Stimulated activated CD4-positive, alpha-beta T cell treated with anti-CD3 and anti-CD28 coated beads, Interleukin-12 subunit alpha, Interleukin-12 subunit beta, amount 100 ng/mL, for 4 hours (primary cell): ENCODE measurements around the gene EXOC2.
"Not testable (repeated sequence)": the region's sequence is repeated elsewhere in the genome, so short reads cannot be mapped to it uniquely, and the experiment has no call there.

Source experiments
- DNase-seq: peaks from one replicate; pipeline ENCODE4 v3.0.0-alpha.2; 2020

The EXOC2 gene

GRCh38 chr6:677919-678318, 15.0 kb downstream of the EXOC2 start:
- no peak for DNase-seq

- no peak for DNase-seq
These were observed 18.0 kb downstream of the EXOC2 start for GRCh38 chr6:674956-675355.

- no peak for DNase-seq
These were observed 18.5 kb downstream of the EXOC2 start for GRCh38 chr6:674406-674805.

- no peak for DNase-seq
These were observed 25.5 kb downstream of the EXOC2 start for GRCh38 chr6:667253-667927.

- no peak for DNase-seq
These were observed 27.3 kb downstream of the EXOC2 start for GRCh38 chr6:665403-666267.

GRCh38 chr6:663788-664187, 29.2 kb downstream of the EXOC2 start:
- DNase-seq, result not testable (repeated sequence)

GRCh38 chr6:659716-660581, 33.0 kb downstream of the EXOC2 start:
- no peak for DNase-seq

GRCh38 chr6:658244-658643, 34.7 kb downstream of the EXOC2 start:
- no peak for DNase-seq

- no peak for DNase-seq
These were observed 35.2 kb downstream of the EXOC2 start for GRCh38 chr6:657743-658142.

- no peak for DNase-seq
These were observed 36.3 kb downstream of the EXOC2 start, which contains the start of gene HUS1B for GRCh38 chr6:656460-657252. Gene HUS1B (minus strand): TSS chr6:657100. CDS start chr6:656944, 156 bp downstream.

GRCh38 chr6:654136-654535, 38.8 kb downstream of the EXOC2 start:
- DNase-seq, result no peak

- DNase-seq, result no peak
These were observed 40.1 kb downstream of the EXOC2 start for GRCh38 chr6:652865-653264.

GRCh38 chr6:650098-650497, 42.8 kb downstream of the EXOC2 start:
- DNase-seq, result no peak

- no peak for DNase-seq
These were observed 50.1 kb downstream of the EXOC2 start for GRCh38 chr6:642805-643204.

GRCh38 chr6:641225-641985, 51.5 kb downstream of the EXOC2 start:
- DNase-seq, result no peak

GRCh38 chr6:636488-636887, 56.5 kb downstream of the EXOC2 start:
- no peak for DNase-seq

- DNase-seq, result no peak
These were observed 57.7 kb downstream of the EXOC2 start for GRCh38 chr6:635233-635632.

GRCh38 chr6:633611-634010, 59.3 kb downstream of the EXOC2 start:
- DNase-seq, result no peak

- DNase-seq, result no peak
These were observed 64.2 kb downstream of the EXOC2 start for GRCh38 chr6:628766-629165.

- DNase-seq, result no peak
These were observed 66.7 kb downstream of the EXOC2 start for GRCh38 chr6:626236-626635.

GRCh38 chr6:624979-625378, 68.0 kb downstream of the EXOC2 start:
- no peak for DNase-seq

GRCh38 chr6:622462-622861, 70.5 kb downstream of the EXOC2 start:
- no peak for DNase-seq
